Breast epithelium (tissue), 4 donors: ENCODE data around the gene LIPM. TPM values are rescaled to one million over a fixed set of nuclear protein-coding genes. Genes with fewer than 3 reads are reported as not detected.

Experiments used
- DNase-seq, 2 donors: peaks; one replicate each; pipeline ENCODE4 v3.0.0-alpha.2; 2019; ENCODE audit warnings: low spot score in 2 of 2
- H3K27ac ChIP-seq, 2 donors: fragments of 200-600 bp; sonication (generic) in 1 of 2; one replicate each; pipeline ENCODE4 v1.5.1; 2016 to 2019; ENCODE audit warnings: mild to moderate bottlenecking in 1 of 2
- H3K27me3 ChIP-seq, 2 donors: fragments of 200-600 bp; sonication (generic) in 1 of 2; one replicate each; pipeline versions ENCODE4 v1.5.1 to v1.6.0; 2017 to 2019; ENCODE audit warnings: control low read depth in 1 of 2, mild to moderate bottlenecking in 1 of 2
- H3K36me3 ChIP-seq: fragments of 200-600 bp; one replicate; pipeline ENCODE4 v1.5.1; 2019
- H3K4me1 ChIP-seq, 2 donors: fragments of 200-600 bp; sonication (generic); one replicate each; pipeline ENCODE4 v1.5.1; 2016 to 2019; ENCODE audit warnings: control low read depth in 1 of 2
- H3K4me3 ChIP-seq, 3 donors: fragments of 200-600 bp; sonication (generic); 1 replicate in 2 of 3; 2 replicates in 1 of 3; pipeline ENCODE4 v1.5.1; 2016 to 2019; ENCODE audit warnings: mild to moderate bottlenecking in 3 of 3, moderate library complexity in 2 of 3
- H3K9me3 ChIP-seq, 2 donors: fragments of 200-600 bp; sonication (generic) in 1 of 2; one replicate each; pipeline ENCODE4 v1.5.1; 2016 to 2019; ENCODE audit warnings: control low read depth in 1 of 2
- POLR2A ChIP-seq: fragments of 450-650 bp; IDR thresholded peaks from one replicate; pipeline ENCODE4 v1.6.1; 2016; ENCODE audit warnings: antibody characterized with exemption, mild to moderate bottlenecking, moderate library complexity
- POLR2AphosphoS5 ChIP-seq, 3 donors: sonication (generic); formaldehyde crosslinking; IDR thresholded peaks; one replicate each; pipeline ENCODE4 v1.6.1; 2017; ENCODE audit warnings: antibody characterized with exemption in 3 of 3
- intact Hi-C: fragments of 100-400 bp; cut with DNase I; formaldehyde crosslinking; loops from one replicate; pipeline ENCODE4 v1.15.1; 2023; ENCODE audit warnings: low total_unique reads
- total RNA-seq, 3 donors: library from RNA; depleted of rRNA; stranded (reverse); fragments of >200 nt; gene quantifications; one replicate each; pipeline ENCODE4 v1.1.0, GENCODE V29; 2016
- TF ChIP-seq, protein P1 (sequence below), 3 donors: fragments of 450-650 bp; IDR thresholded peaks; one replicate each; pipeline ENCODE4 v1.5.1; 2016 to 2017; ENCODE audit warnings: antibody characterized with exemption in 3 of 3, mild to moderate bottlenecking in 3 of 3, moderate library complexity in 3 of 3

The LIPM gene
- total RNA-seq, 3 donors from 2014 or later = not detected

- no peaks in the 10 kb centered on the region for H3K27me3 ChIP-seq
- H3K27ac ChIP-seq = no peak overlapping the region
- DNase-seq = no peak
- no peak overlapping the region for H3K4me3 ChIP-seq
- H3K36me3 ChIP-seq = no peaks in the 10 kb centered on the region
- no peaks in the 10 kb centered on the region for H3K4me1 ChIP-seq
- no peaks in the 10 kb centered on the region for H3K9me3 ChIP-seq
- intact Hi-C loops = no loop called here
- TF ChIP-seq, protein P1, sequence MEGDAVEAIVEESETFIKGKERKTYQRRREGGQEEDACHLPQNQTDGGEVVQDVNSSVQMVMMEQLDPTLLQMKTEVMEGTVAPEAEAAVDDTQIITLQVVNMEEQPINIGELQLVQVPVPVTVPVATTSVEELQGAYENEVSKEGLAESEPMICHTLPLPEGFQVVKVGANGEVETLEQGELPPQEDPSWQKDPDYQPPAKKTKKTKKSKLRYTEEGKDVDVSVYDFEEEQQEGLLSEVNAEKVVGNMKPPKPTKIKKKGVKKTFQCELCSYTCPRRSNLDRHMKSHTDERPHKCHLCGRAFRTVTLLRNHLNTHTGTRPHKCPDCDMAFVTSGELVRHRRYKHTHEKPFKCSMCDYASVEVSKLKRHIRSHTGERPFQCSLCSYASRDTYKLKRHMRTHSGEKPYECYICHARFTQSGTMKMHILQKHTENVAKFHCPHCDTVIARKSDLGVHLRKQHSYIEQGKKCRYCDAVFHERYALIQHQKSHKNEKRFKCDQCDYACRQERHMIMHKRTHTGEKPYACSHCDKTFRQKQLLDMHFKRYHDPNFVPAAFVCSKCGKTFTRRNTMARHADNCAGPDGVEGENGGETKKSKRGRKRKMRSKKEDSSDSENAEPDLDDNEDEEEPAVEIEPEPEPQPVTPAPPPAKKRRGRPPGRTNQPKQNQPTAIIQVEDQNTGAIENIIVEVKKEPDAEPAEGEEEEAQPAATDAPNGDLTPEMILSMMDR (IDR thresholded peaks at IDR 0.05) = no peak
- no peak for TF ChIP-seq POLR2A
- TF ChIP-seq POLR2AphosphoS5 (IDR thresholded peaks at IDR 0.05) = no peak
Observed at GRCh38 chr10:88781206-88781605, 21.3 kb upstream of the LIPM start.

GRCh38 chr10:88782222-88782621, 20.3 kb upstream of the LIPM start:
- no peaks in the 10 kb centered on the region for H3K27me3 ChIP-seq
- intact Hi-C loops = no loop called here

DNA sequence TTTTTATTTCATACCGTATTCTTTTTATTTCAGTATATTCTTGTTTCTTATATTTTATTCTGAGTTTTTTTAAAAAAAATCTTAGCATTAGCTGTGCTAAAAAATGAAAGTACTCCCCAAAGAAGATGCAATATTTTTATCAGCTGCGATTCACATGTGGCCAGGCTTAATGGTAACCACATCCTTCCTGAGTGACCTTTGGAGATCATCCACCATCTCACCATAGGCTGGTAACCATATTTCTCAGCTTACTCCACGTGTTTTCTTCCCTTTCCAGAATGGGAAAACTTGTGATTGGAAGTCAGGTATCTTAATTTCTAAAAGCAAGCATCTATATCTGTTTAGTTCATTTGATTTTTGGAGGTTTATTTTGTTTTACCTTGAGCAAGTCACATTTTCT, 18.8 kb upstream of the LIPM start:
- no peak for DNase-seq

More at GRCh38 chr10:88782222-88782621, 20.3 kb upstream of the LIPM start:
- H3K27ac ChIP-seq = no peak overlapping the region
- no peak overlapping the region for H3K4me3 ChIP-seq
- no peaks in the 10 kb centered on the region for H3K9me3 ChIP-seq
- no peak for DNase-seq
- TF ChIP-seq, protein P1 (IDR thresholded peaks at IDR 0.05) = no peak
- TF ChIP-seq POLR2AphosphoS5 (IDR thresholded peaks at IDR 0.05) (no peak), POLR2A (no peak)
- no peaks in the 10 kb centered on the region for H3K4me1 ChIP-seq
- no peaks in the 10 kb centered on the region for H3K36me3 ChIP-seq

GRCh38 chr10:88786032-88786770, 16.3 kb upstream of the LIPM start:
- no peaks in the 10 kb centered on the region for H3K27me3 ChIP-seq
- H3K9me3 ChIP-seq = no peaks in the 10 kb centered on the region
- no peak for DNase-seq
- TF ChIP-seq POLR2A (no peak), POLR2AphosphoS5 (IDR thresholded peaks at IDR 0.05) (no peak)
- TF ChIP-seq, protein P1 (IDR thresholded peaks at IDR 0.05) = no peak
- H3K36me3 ChIP-seq = no peaks in the 10 kb centered on the region
- intact Hi-C loops = no loop called here
- no peak overlapping the region for H3K4me3 ChIP-seq
- no peak overlapping the region for H3K27ac ChIP-seq
- no peaks in the 10 kb centered on the region for H3K4me1 ChIP-seq

More for the DNA sequence above, 18.8 kb upstream of the LIPM start:
- H3K9me3 ChIP-seq = no peaks in the 10 kb centered on the region
- TF ChIP-seq POLR2A = no peak
- TF ChIP-seq POLR2AphosphoS5 (IDR thresholded peaks at IDR 0.05) = no peak
- TF ChIP-seq, protein P1 (IDR thresholded peaks at IDR 0.05) = no peak
- H3K27ac ChIP-seq = no peak overlapping the region
- H3K4me1 ChIP-seq = no peaks in the 10 kb centered on the region
- no peak overlapping the region for H3K4me3 ChIP-seq
- no peaks in the 10 kb centered on the region for H3K36me3 ChIP-seq
- no peaks in the 10 kb centered on the region for H3K27me3 ChIP-seq
- intact Hi-C loops = no loop called here

- intact Hi-C loops = no loop called here
- no peaks in the 10 kb centered on the region for H3K27me3 ChIP-seq
- no peaks in the 10 kb centered on the region for H3K4me1 ChIP-seq
- H3K4me3 ChIP-seq = no peak overlapping the region
- H3K9me3 ChIP-seq = no peaks in the 10 kb centered on the region
- TF ChIP-seq POLR2A (no peak), POLR2AphosphoS5 (IDR thresholded peaks at IDR 0.05) (no peak)
- TF ChIP-seq, protein P1 (IDR thresholded peaks at IDR 0.05) = no peak
- DNase-seq = no peak
- H3K27ac ChIP-seq = no peak overlapping the region
- H3K36me3 ChIP-seq = no peaks in the 10 kb centered on the region
Observed at GRCh38 chr10:88787463-88787862, 15.1 kb upstream of the LIPM start.
